ENCODE data around the gene NCOA7.
A peak's percentile ranks its signal among the peaks of the same experiment; 100 is the strongest.

The NCOA7 gene

GRCh38 chr6:125854355-125854754, 63.6 kb downstream of the NCOA7 start:
- Mint-ChIP-seq H3K27ac (no peak overlapping the region), H3K4me1 (no peaks in the 10 kb centered on the region), H3K9me3 (peaks cover 3% of the 10 kb centered on the region), H3K27me3 (no peaks in the 10 kb centered on the region), H3K4me3 (no peak overlapping the region), H3K36me3 (peaks cover 14% of the 10 kb centered on the region)
- no peak for DNase-seq
- CTCF ChIA-PET: no interaction called here

- no peak for DNase-seq
These were observed 65.0 kb downstream of the NCOA7 start for GRCh38 chr6:125855783-125856182.

GRCh38 chr6:125857846-125858245, 67.1 kb downstream of the NCOA7 start:
- no peaks in the 10 kb centered on the region for H3K4me1 Mint-ChIP-seq
- no peak overlapping the region for H3K27ac Mint-ChIP-seq
- no peaks in the 10 kb centered on the region for H3K27me3 Mint-ChIP-seq
- no peak overlapping the region for H3K4me3 Mint-ChIP-seq
- CTCF ChIA-PET: interaction anchor here (0.7 to 2.8 kb wide), 12 partner anchors 11 to 117 kb away, joined by 3 to 18 read pairs (median 4); no protein-coding TSS in a partner anchor
- H3K9me3 Mint-ChIP-seq: no peaks in the 10 kb centered on the region
- no peak for DNase-seq
- H3K36me3 Mint-ChIP-seq: peaks cover 11% of the 10 kb centered on the region

More at GRCh38 chr6:125855783-125856182, 65.0 kb downstream of the NCOA7 start:
- Mint-ChIP-seq H3K27me3 (no peaks in the 10 kb centered on the region), H3K4me1 (no peaks in the 10 kb centered on the region), H3K27ac (no peak overlapping the region), H3K9me3 (peaks cover 3% of the 10 kb centered on the region), H3K4me3 (no peak overlapping the region), H3K36me3 (peaks cover 14% of the 10 kb centered on the region)
- CTCF ChIA-PET: no interaction called here

GRCh38 chr6:125858427-125859320, 67.9 kb downstream of the NCOA7 start:
- H3K27me3 Mint-ChIP-seq: no peaks in the 10 kb centered on the region
- H3K27ac Mint-ChIP-seq: no peak overlapping the region
- H3K4me1 Mint-ChIP-seq: no peaks in the 10 kb centered on the region
- H3K36me3 Mint-ChIP-seq: peaks cover 10% of the 10 kb centered on the region
- peak; percentile 37 for DNase-seq
- no peaks in the 10 kb centered on the region for H3K9me3 Mint-ChIP-seq
- no peak overlapping the region for H3K4me3 Mint-ChIP-seq
- CTCF ChIA-PET: interaction anchor here (0.7 to 2.8 kb wide), 13 partner anchors 10 to 116 kb away, joined by 3 to 18 read pairs (median 4); partner anchors contain the start of gene HINT3

GRCh38 chr6:125859727-125860126, 69.0 kb downstream of the NCOA7 start:
- Mint-ChIP-seq H3K27me3 (no peaks in the 10 kb centered on the region), H3K4me3 (no peak overlapping the region), H3K36me3 (peaks cover 10% of the 10 kb centered on the region), H3K9me3 (no peaks in the 10 kb centered on the region), H3K4me1 (no peaks in the 10 kb centered on the region), H3K27ac (no peak overlapping the region)
- CTCF ChIA-PET: interaction anchor here (1.6 to 2.5 kb wide), 2 partner anchors 96 to 115 kb away, joined by 7 to 13 read pairs; partner anchors contain the start of gene HINT3
- DNase-seq: no peak

GRCh38 chr6:125863023-125863422, 72.3 kb downstream of the NCOA7 start:
- H3K4me1 Mint-ChIP-seq: no peaks in the 10 kb centered on the region
- DNase-seq: no peak
- H3K4me3 Mint-ChIP-seq: no peak overlapping the region
- H3K27ac Mint-ChIP-seq: no peak overlapping the region
- H3K36me3 Mint-ChIP-seq: peaks cover 3% of the 10 kb centered on the region
- no peaks in the 10 kb centered on the region for H3K27me3 Mint-ChIP-seq
- CTCF ChIA-PET: no interaction called here
- no peaks in the 10 kb centered on the region for H3K9me3 Mint-ChIP-seq

GRCh38 chr6:125865015-125865414, 74.3 kb downstream of the NCOA7 start:
- Mint-ChIP-seq H3K27ac (no peak overlapping the region), H3K27me3 (no peaks in the 10 kb centered on the region), H3K9me3 (no peaks in the 10 kb centered on the region), H3K4me3 (no peak overlapping the region), H3K36me3 (peaks cover 4% of the 10 kb centered on the region), H3K4me1 (no peaks in the 10 kb centered on the region)
- CTCF ChIA-PET: interaction anchor here (0.7 to 1.2 kb wide), 3 partner anchors 19 to 83 kb away, joined by 3 read pairs; no protein-coding TSS in a partner anchor
- no peak for DNase-seq

- CTCF ChIA-PET: no interaction called here
- Mint-ChIP-seq H3K4me3 (no peak overlapping the region), H3K9me3 (no peaks in the 10 kb centered on the region), H3K27ac (no peak overlapping the region), H3K27me3 (no peaks in the 10 kb centered on the region), H3K4me1 (no peaks in the 10 kb centered on the region), H3K36me3 (peaks cover 8% of the 10 kb centered on the region)
- no peak for DNase-seq
These were observed 75.7 kb downstream of the NCOA7 start for GRCh38 chr6:125866433-125866832.

- H3K27me3 Mint-ChIP-seq: no peaks in the 10 kb centered on the region
- CTCF ChIA-PET: no interaction called here
- no peak overlapping the region for H3K4me3 Mint-ChIP-seq
- peaks cover 8% of the 10 kb centered on the region for H3K36me3 Mint-ChIP-seq
- no peaks in the 10 kb centered on the region for H3K9me3 Mint-ChIP-seq
- no peaks in the 10 kb centered on the region for H3K4me1 Mint-ChIP-seq
- H3K27ac Mint-ChIP-seq: no peak overlapping the region
- no peak for DNase-seq
These were observed 76.8 kb downstream of the NCOA7 start for GRCh38 chr6:125867483-125867942.

- H3K27me3 Mint-ChIP-seq: no peaks in the 10 kb centered on the region
- no peak overlapping the region for H3K27ac Mint-ChIP-seq
- CTCF ChIA-PET: interaction anchor here (0.6 to 1.0 kb wide), 2 partner anchors 10 to 54 kb away, joined by 3 to 4 read pairs; no protein-coding TSS in a partner anchor
- no peak overlapping the region for H3K4me3 Mint-ChIP-seq
- peaks cover 8% of the 10 kb centered on the region for H3K36me3 Mint-ChIP-seq
- no peaks in the 10 kb centered on the region for H3K4me1 Mint-ChIP-seq
- no peak for DNase-seq
- H3K9me3 Mint-ChIP-seq: no peaks in the 10 kb centered on the region
These were observed 77.5 kb downstream of the NCOA7 start for GRCh38 chr6:125868252-125868651.

GRCh38 chr6:125868678-125869395, 78.1 kb downstream of the NCOA7 start:
- no peak for DNase-seq
- H3K27me3 Mint-ChIP-seq: no peaks in the 10 kb centered on the region
- CTCF ChIA-PET: interaction anchor here (0.6 to 1.0 kb wide), 2 partner anchors 10 to 54 kb away, joined by 3 to 4 read pairs; no protein-coding TSS in a partner anchor
- H3K27ac Mint-ChIP-seq: no peak overlapping the region
- no peaks in the 10 kb centered on the region for H3K9me3 Mint-ChIP-seq
- H3K4me3 Mint-ChIP-seq: no peak overlapping the region
- H3K4me1 Mint-ChIP-seq: no peaks in the 10 kb centered on the region
- peaks cover 8% of the 10 kb centered on the region for H3K36me3 Mint-ChIP-seq

- DNase-seq: no peak
- CTCF ChIA-PET: no interaction called here
- H3K36me3 Mint-ChIP-seq: peaks cover 8% of the 10 kb centered on the region
- no peaks in the 10 kb centered on the region for H3K9me3 Mint-ChIP-seq
- H3K4me1 Mint-ChIP-seq: no peaks in the 10 kb centered on the region
- H3K27me3 Mint-ChIP-seq: no peaks in the 10 kb centered on the region
- H3K27ac Mint-ChIP-seq: no peak overlapping the region
- no peak overlapping the region for H3K4me3 Mint-ChIP-seq
These were observed 78.7 kb downstream of the NCOA7 start for GRCh38 chr6:125869427-125869826.

- H3K4me1 Mint-ChIP-seq: no peaks in the 10 kb centered on the region
- no peak overlapping the region for H3K27ac Mint-ChIP-seq
- no peaks in the 10 kb centered on the region for H3K27me3 Mint-ChIP-seq
- no peak overlapping the region for H3K4me3 Mint-ChIP-seq
- DNase-seq: no peak
- CTCF ChIA-PET: no interaction called here
- H3K9me3 Mint-ChIP-seq: no peaks in the 10 kb centered on the region
- peaks cover 10% of the 10 kb centered on the region for H3K36me3 Mint-ChIP-seq
These were observed 80.6 kb downstream of the NCOA7 start for GRCh38 chr6:125871365-125871764.

GRCh38 chr6:125872259-125872921, 81.6 kb downstream of the NCOA7 start:
- H3K9me3 Mint-ChIP-seq: no peaks in the 10 kb centered on the region
- peaks cover 10% of the 10 kb centered on the region for H3K36me3 Mint-ChIP-seq
- no peaks in the 10 kb centered on the region for H3K27me3 Mint-ChIP-seq

More at GRCh38 chr6:125872259-125872921, 81.6 kb downstream of the NCOA7 start:
- CTCF ChIA-PET: interaction anchor here (0.9 to 1.5 kb wide), 4 partner anchors 14 to 81 kb away, joined by 3 to 5 read pairs (median 4); no protein-coding TSS in a partner anchor
- no peak for DNase-seq
- Mint-ChIP-seq H3K4me3 (no peak overlapping the region), H3K27ac (no peak overlapping the region), H3K4me1 (no peaks in the 10 kb centered on the region)
